ENCODE results near the gene SLC2A14.
"Not testable (repeated sequence)": the region's sequence is repeated elsewhere in the genome, so short reads cannot be mapped to it uniquely, and the experiment has no call there.

SLC2A14 gene

GRCh38 chr12:7833201-7833600 is 39.5 kb downstream of the SLC2A14 start:
- not testable (repeated sequence) for DNase-seq

GRCh38 chr12:7832059-7832696 is 40.5 kb downstream of the SLC2A14 start:
- peak; percentile 62 to 84 (median 79) for DNase-seq

- DNase-seq, result not testable (repeated sequence)
These were observed 43.0 kb downstream of the SLC2A14 start for GRCh38 chr12:7829737-7830136.

- DNase-seq, result not testable (repeated sequence)
These were observed 47.0 kb downstream of the SLC2A14 start for GRCh38 chr12:7825754-7826153.

- DNase-seq, result peak; percentile 76 to 89 (median 86)
These were observed 65.7 kb downstream of the SLC2A14 start for GRCh38 chr12:7806863-7807487.

GRCh38 chr12:7806319-7806718 is 66.4 kb downstream of the SLC2A14 start:
- DNase-seq, result not testable (repeated sequence)

GRCh38 chr12:7801460-7801859 is 71.3 kb downstream of the SLC2A14 start:
- DNase-seq, result no peak

GRCh38 chr12:7798750-7799308 is 73.9 kb downstream of the SLC2A14 start:
- DNase-seq, result not testable (repeated sequence)

- peak in 1 of 4 experiments; percentile 2 for DNase-seq
These were observed 74.9 kb downstream of the SLC2A14 start for GRCh38 chr12:7797698-7798398.

GRCh38 chr12:7797269-7797668 is 75.4 kb downstream of the SLC2A14 start:
- not testable (repeated sequence) for DNase-seq

- peak in 2 of 4 experiments; percentile 12 to 27 for DNase-seq
These were observed 79.5 kb downstream of the SLC2A14 start for GRCh38 chr12:7793211-7793610.

- DNase-seq, result not testable (repeated sequence)
These were observed 83.7 kb downstream of the SLC2A14 start, which contains the start of gene NANOG for GRCh38 chr12:7788884-7789528. Gene NANOG (plus strand): TSS chr12:7789402. CDS start chr12:7789615, 213 bp downstream.

GRCh38 chr12:7788294-7788660 is 84.4 kb downstream of the SLC2A14 start:
- peak in 2 of 4 experiments; percentile 9 to 47 for DNase-seq

- peak; percentile 55 to 81 (median 77) for DNase-seq
These were observed 85.0 kb downstream of the SLC2A14 start for GRCh38 chr12:7787574-7788293.

GRCh38 chr12:7784701-7785100 is 88.0 kb downstream of the SLC2A14 start:
- DNase-seq, result peak; percentile 13 to 51 (median 40)

GRCh38 chr12:7783433-7783832 is 89.3 kb downstream of the SLC2A14 start:
- DNase-seq, result not testable (repeated sequence)

GRCh38 chr12:7782055-7782454 is 90.7 kb downstream of the SLC2A14 start:
- DNase-seq, result no peak

- DNase-seq, result no peak
These were observed 91.4 kb downstream of the SLC2A14 start for GRCh38 chr12:7781274-7781673.

GRCh38 chr12:7769999-7770398 is 102.7 kb downstream of the SLC2A14 start:
- DNase-seq, result no peak

Data from suppressor macrophage (primary cell).